Peyer's patch (tissue), 4 donors: Measurements from ENCODE around the gene VAX1. TPM values are rescaled to one million over a fixed set of nuclear protein-coding genes. Genes with fewer than 3 reads are reported as not detected.
"Not testable (repeated sequence)": the region's sequence is repeated elsewhere in the genome, so short reads cannot be mapped to it uniquely, and the experiment has no call there.

Source experiments
- DNase-seq, 3 donors: peaks; one replicate each; pipeline ENCODE4 v3.0.0-alpha.2; 2017 to 2019
- H3K27ac ChIP-seq, 4 donors: fragments of 200-600 bp; sonication (generic); one replicate each; pipeline ENCODE4 v1.5.1; 2016 to 2019
- H3K27me3 ChIP-seq, 2 donors: fragments of 200-600 bp; sonication (generic); one replicate each; pipeline ENCODE4 v1.5.1; 2019
- H3K36me3 ChIP-seq, 3 donors: fragments of 200-600 bp; sonication (generic); one replicate each; pipeline ENCODE4 v1.5.1; 2016 to 2019
- H3K4me1 ChIP-seq, 4 donors: fragments of 200-600 bp; sonication (generic); one replicate each; pipeline ENCODE4 v1.5.1; 2016 to 2019
- H3K4me3 ChIP-seq, 4 donors: fragments of 200-600 bp; sonication (generic); 1 replicate in 3 of 4; 2 replicates in 1 of 4; pipeline ENCODE4 v1.5.1; 2016 to 2019; ENCODE audit warnings: mild to moderate bottlenecking in 1 of 4
- H3K9me3 ChIP-seq, 4 donors: fragments of 200-600 bp; sonication (generic); one replicate each; pipeline ENCODE4 v1.5.1; 2016 to 2019; ENCODE audit warnings: mild to moderate bottlenecking in 1 of 4
- POLR2A ChIP-seq, 2 donors: fragments of 450-650 bp; IDR thresholded peaks; one replicate each; pipeline ENCODE4 v1.5.1; 2017; ENCODE audit warnings: antibody characterized with exemption in 2 of 2, mild to moderate bottlenecking in 2 of 2, moderate library complexity in 2 of 2
- total RNA-seq, 4 donors: library from RNA; depleted of rRNA; stranded (reverse); fragments of >200 nt; gene quantifications; one replicate each; pipeline ENCODE4 v1.1.0, GENCODE V29; 2016
- TF ChIP-seq, protein P1 (sequence below), 6 experiments: fragments of 450-650 bp in 4 of 6; fragments of 200-600 bp in 2 of 6; sonication (generic) in 1 of 6; IDR thresholded peaks; one replicate each; pipeline ENCODE4 v1.5.1; 2017 to 2019; ENCODE audit warnings: antibody characterized with exemption in 6 of 6, mild to moderate bottlenecking in 3 of 6, moderate library complexity in 1 of 6

VAX1 gene, protein sequence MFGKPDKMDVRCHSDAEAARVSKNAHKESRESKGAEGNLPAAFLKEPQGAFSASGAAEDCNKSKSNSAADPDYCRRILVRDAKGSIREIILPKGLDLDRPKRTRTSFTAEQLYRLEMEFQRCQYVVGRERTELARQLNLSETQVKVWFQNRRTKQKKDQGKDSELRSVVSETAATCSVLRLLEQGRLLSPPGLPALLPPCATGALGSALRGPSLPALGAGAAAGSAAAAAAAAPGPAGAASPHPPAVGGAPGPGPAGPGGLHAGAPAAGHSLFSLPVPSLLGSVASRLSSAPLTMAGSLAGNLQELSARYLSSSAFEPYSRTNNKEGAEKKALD
- total RNA-seq, result not detected

DNA sequence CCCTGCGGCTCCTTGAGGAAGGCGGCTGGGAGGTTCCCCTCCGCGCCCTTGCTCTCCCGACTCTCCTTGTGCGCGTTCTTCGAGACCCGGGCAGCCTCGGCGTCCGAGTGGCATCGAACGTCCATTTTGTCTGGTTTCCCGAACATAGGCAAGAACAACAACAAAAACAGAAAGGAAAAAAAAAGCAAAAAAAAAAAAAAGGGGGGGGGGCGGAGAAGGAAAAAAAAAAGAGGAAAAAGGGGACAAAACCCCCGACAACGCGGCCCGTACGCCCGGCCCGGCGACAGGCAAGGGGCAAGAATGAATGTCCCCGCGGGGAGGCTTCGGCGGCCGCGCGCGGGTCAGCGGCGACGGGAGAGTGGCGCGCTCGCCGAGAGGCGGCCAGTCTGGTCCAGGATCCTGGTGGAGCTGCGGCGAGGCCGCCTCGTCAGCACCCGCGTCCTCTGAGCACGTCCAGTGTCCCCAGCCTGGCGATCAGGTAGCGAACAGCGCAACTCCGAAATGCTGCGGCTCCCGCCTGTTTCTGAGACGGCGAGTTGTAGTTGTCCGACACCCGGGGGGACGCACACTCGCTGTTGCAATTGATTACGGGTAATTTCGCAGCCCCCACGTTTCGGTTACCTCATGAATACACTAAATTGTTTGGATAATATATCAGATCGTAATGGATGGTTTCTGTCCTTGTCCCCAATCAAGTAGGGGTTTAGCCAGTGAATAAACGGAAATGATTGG, at the start of gene VAX1:
VAX1 (minus strand) TSS at position 360 of the 732 bp plus-strand sequence; CDS start at position 146, 214 bp downstream.
- peaks cover 0 to 7% (median 0%) of the 10 kb centered on the region in 4 donors for H3K9me3 ChIP-seq
- no peak within 1 kb of the TSS for H3K27ac ChIP-seq
- H3K4me1 ChIP-seq, result peaks cover 0 to 23% (median 0%) of the 10 kb centered on the region in 4 donors
- no peak for TF ChIP-seq POLR2A (IDR thresholded peaks at IDR 0.05)
- H3K27me3 ChIP-seq, result peaks cover 0 to 73% of the 10 kb centered on the region in 2 donors
- peak within 1 kb of the TSS in 2 of 4 donors; percentile 40 to 41 for H3K4me3 ChIP-seq
- no peaks in the 10 kb centered on the region for H3K36me3 ChIP-seq
- DNase-seq, result no peak

DNA sequence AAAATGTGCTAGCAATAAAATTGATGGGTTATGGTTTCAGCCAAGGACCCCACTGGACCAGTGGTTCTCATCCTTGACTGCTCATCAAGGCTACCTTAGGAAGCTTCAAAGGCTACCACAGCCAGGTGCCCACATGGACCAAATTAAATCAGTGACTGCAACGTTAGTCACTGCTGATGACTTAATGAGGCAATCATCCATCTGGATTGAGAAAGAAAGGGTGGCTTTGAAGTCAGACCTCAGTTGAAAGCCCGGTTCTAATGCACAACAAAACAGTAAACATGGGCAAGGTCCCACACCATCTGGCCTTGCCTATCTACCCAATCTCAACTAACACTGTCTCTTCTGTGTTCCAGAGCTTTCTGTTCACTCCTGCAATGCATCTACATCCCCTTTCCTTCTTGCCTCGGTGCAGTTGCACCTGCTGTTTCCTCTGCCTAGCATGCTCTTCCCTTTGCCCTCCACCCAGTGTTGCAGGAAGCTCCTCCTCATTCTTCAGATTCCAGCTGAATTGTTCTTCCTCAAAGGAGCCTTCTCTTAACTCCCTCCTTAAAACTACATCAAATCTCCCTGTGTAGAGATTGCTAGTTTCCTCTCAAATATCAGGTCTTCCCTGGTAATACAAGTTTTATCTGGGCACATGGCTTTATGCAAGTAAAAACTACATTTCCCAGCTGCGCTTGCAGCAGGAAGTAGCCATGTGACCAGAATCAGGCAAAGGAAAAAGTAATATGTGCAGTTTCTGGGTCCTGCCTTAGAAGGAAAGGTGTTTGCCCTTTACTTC, 49.0 kb upstream of the VAX1 start:
- H3K36me3 ChIP-seq, result no peaks in the 10 kb centered on the region
- no peak for DNase-seq
- no peaks in the 10 kb centered on the region for H3K27me3 ChIP-seq
- no peak overlapping the region for H3K4me3 ChIP-seq
- no peak overlapping the region for H3K27ac ChIP-seq
- no peaks in the 10 kb centered on the region for H3K4me1 ChIP-seq
- H3K9me3 ChIP-seq, result no peaks in the 10 kb centered on the region
- TF ChIP-seq POLR2A (IDR thresholded peaks at IDR 0.05), result no peak
- TF ChIP-seq, protein P1, sequence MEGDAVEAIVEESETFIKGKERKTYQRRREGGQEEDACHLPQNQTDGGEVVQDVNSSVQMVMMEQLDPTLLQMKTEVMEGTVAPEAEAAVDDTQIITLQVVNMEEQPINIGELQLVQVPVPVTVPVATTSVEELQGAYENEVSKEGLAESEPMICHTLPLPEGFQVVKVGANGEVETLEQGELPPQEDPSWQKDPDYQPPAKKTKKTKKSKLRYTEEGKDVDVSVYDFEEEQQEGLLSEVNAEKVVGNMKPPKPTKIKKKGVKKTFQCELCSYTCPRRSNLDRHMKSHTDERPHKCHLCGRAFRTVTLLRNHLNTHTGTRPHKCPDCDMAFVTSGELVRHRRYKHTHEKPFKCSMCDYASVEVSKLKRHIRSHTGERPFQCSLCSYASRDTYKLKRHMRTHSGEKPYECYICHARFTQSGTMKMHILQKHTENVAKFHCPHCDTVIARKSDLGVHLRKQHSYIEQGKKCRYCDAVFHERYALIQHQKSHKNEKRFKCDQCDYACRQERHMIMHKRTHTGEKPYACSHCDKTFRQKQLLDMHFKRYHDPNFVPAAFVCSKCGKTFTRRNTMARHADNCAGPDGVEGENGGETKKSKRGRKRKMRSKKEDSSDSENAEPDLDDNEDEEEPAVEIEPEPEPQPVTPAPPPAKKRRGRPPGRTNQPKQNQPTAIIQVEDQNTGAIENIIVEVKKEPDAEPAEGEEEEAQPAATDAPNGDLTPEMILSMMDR (IDR thresholded peaks at IDR 0.05), result no peak

GRCh38 chr10:117185817-117186216, 47.7 kb upstream of the VAX1 start:
- not testable (repeated sequence) for H3K27me3 ChIP-seq, H3K4me3 ChIP-seq, H3K36me3 ChIP-seq, DNase-seq, H3K9me3 ChIP-seq, H3K4me1 ChIP-seq, H3K27ac ChIP-seq

DNA sequence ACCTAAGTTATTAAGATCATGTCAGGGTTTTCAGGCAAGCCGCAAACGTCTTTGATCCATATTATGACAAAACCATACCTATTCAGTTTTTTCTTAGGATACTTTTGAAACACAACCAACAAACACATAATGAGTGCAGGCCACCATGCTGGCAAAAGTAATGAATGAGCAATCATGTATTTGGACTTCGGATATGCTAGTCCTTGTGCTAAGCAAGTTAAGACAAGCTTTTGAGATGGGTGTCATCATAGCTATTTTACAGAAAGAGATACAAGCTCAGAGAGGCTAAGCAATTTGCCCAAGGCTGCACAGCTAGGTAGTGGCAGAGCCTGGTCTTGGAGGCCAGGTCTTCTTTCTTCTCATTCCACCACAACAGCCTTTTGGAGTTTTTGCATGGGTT, 46.8 kb upstream of the VAX1 start:
- H3K36me3 ChIP-seq, result no peaks in the 10 kb centered on the region
- H3K27ac ChIP-seq, result no peak overlapping the region
- H3K4me1 ChIP-seq, result no peaks in the 10 kb centered on the region
- no peaks in the 10 kb centered on the region for H3K27me3 ChIP-seq
- H3K4me3 ChIP-seq, result no peak overlapping the region
- TF ChIP-seq, protein P1 (IDR thresholded peaks at IDR 0.05), result no peak
- TF ChIP-seq POLR2A (IDR thresholded peaks at IDR 0.05), result no peak
- no peaks in the 10 kb centered on the region for H3K9me3 ChIP-seq
- DNase-seq, result no peak

GRCh38 chr10:117184296-117184695, 46.2 kb upstream of the VAX1 start:
- Histone ChIP-seq H3K36me3 (no peaks in the 10 kb centered on the region), H3K9me3 (no peaks in the 10 kb centered on the region), H3K4me1 (no peaks in the 10 kb centered on the region), H3K27me3 (no peaks in the 10 kb centered on the region), H3K27ac (no peak overlapping the region), H3K4me3 (no peak overlapping the region)
- no peak for DNase-seq
- TF ChIP-seq POLR2A (IDR thresholded peaks at IDR 0.05), result no peak
- TF ChIP-seq, protein P1 (IDR thresholded peaks at IDR 0.05), result no peak

- Histone ChIP-seq H3K4me1 (peaks cover 0 to 16% (median 0%) of the 10 kb centered on the region in 4 donors), H3K4me3 (no peak overlapping the region), H3K27me3 (peaks cover 0 to 7% of the 10 kb centered on the region in 2 donors), H3K27ac (no peak overlapping the region), H3K9me3 (no peaks in the 10 kb centered on the region), H3K36me3 (no peaks in the 10 kb centered on the region)
- no peak for DNase-seq
- TF ChIP-seq, protein P1 (IDR thresholded peaks at IDR 0.05), result no peak
- TF ChIP-seq POLR2A (IDR thresholded peaks at IDR 0.05), result no peak
Observed at GRCh38 chr10:117178190-117178589, 40.1 kb upstream of the VAX1 start.
